Nephron progenitor cell (in vitro differentiated cells): ENCODE data around the gene NBEAL1.

ENCODE experiments used
- DNase-seq: peaks from one replicate; pipeline ENCODE4 v3.0.0; 2021
- H3K27ac Mint-ChIP-seq: 2 replicates; pipeline ENCODE4 v1.8.0; 2021; ENCODE audit warnings: mild to moderate bottlenecking, moderate library complexity, mixed read lengths
- H3K27me3 Mint-ChIP-seq: 2 replicates; pipeline ENCODE4 v1.8.0; 2021; ENCODE audit warnings: mild to moderate bottlenecking, low read depth, mixed read lengths; ENCODE audit not compliant: poor library complexity
- H3K36me3 Mint-ChIP-seq: 2 replicates; pipeline ENCODE4 v1.8.0; 2021; ENCODE audit warnings: low read depth, mixed read lengths
- H3K4me1 Mint-ChIP-seq: 2 replicates; pipeline ENCODE4 v1.8.0; 2021; ENCODE audit warnings: mixed read lengths
- H3K4me3 Mint-ChIP-seq: 2 replicates; pipeline ENCODE4 v1.8.0; 2021; ENCODE audit warnings: mild to moderate bottlenecking, moderate library complexity, mixed read lengths
- H3K9me3 Mint-ChIP-seq: 2 replicates; pipeline ENCODE4 v1.8.0; 2021; ENCODE audit warnings: mild to moderate bottlenecking, moderate library complexity, mixed read lengths
- TF ChIP-seq, protein P1 (sequence below): fragments of 200-600 bp; sonication (generic); IDR thresholded peaks from 2 replicates; pipeline ENCODE4 v1.5.0; 2021; ENCODE audit warnings: antibody characterized with exemption

The NBEAL1 gene

DNA sequence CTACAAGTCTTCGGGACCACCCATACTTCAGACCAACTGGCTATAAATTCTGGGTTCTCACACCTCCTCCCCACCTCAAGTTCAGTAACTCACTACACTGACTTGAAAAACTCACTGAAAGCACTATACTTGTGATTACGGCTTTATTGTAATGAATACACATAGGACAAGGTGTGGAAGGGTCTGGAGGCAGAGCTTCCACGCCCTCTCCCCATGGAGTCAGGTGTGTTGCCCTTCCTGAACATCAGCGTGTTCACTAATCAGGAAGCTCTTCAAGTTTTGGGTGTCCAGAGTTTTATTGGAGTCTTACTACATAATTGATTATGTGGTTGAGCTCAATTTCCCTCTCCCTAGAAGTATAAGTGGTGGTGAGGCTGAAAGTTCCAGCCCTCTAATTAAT, 27.5 kb downstream of the NBEAL1 start:
- TF ChIP-seq, protein P1, sequence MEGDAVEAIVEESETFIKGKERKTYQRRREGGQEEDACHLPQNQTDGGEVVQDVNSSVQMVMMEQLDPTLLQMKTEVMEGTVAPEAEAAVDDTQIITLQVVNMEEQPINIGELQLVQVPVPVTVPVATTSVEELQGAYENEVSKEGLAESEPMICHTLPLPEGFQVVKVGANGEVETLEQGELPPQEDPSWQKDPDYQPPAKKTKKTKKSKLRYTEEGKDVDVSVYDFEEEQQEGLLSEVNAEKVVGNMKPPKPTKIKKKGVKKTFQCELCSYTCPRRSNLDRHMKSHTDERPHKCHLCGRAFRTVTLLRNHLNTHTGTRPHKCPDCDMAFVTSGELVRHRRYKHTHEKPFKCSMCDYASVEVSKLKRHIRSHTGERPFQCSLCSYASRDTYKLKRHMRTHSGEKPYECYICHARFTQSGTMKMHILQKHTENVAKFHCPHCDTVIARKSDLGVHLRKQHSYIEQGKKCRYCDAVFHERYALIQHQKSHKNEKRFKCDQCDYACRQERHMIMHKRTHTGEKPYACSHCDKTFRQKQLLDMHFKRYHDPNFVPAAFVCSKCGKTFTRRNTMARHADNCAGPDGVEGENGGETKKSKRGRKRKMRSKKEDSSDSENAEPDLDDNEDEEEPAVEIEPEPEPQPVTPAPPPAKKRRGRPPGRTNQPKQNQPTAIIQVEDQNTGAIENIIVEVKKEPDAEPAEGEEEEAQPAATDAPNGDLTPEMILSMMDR: no peak
- Mint-ChIP-seq H3K27ac (no peak overlapping the region), H3K4me3 (no peak overlapping the region), H3K36me3 (peaks cover 29% of the 10 kb centered on the region), H3K27me3 (peaks cover 2% of the 10 kb centered on the region), H3K4me1 (no peaks in the 10 kb centered on the region), H3K9me3 (no peaks in the 10 kb centered on the region)
- DNase-seq: no peak

- Mint-ChIP-seq H3K27ac (no peak overlapping the region), H3K4me3 (no peak overlapping the region), H3K9me3 (no peaks in the 10 kb centered on the region), H3K27me3 (peaks cover 2% of the 10 kb centered on the region), H3K4me1 (no peaks in the 10 kb centered on the region), H3K36me3 (peaks cover 32% of the 10 kb centered on the region)
- TF ChIP-seq, protein P1: no peak
- DNase-seq: no peak
Observed at GRCh38 chr2:203043226-203043625, 28.6 kb downstream of the NBEAL1 start.

GRCh38 chr2:203045867-203046266, 31.2 kb downstream of the NBEAL1 start:
- peaks cover 2% of the 10 kb centered on the region for H3K27me3 Mint-ChIP-seq
- TF ChIP-seq, protein P1: no peak
- H3K27ac Mint-ChIP-seq: no peak overlapping the region
- no peak for DNase-seq
- H3K9me3 Mint-ChIP-seq: no peaks in the 10 kb centered on the region
- no peaks in the 10 kb centered on the region for H3K4me1 Mint-ChIP-seq
- H3K4me3 Mint-ChIP-seq: no peak overlapping the region
- H3K36me3 Mint-ChIP-seq: peaks cover 37% of the 10 kb centered on the region

DNA sequence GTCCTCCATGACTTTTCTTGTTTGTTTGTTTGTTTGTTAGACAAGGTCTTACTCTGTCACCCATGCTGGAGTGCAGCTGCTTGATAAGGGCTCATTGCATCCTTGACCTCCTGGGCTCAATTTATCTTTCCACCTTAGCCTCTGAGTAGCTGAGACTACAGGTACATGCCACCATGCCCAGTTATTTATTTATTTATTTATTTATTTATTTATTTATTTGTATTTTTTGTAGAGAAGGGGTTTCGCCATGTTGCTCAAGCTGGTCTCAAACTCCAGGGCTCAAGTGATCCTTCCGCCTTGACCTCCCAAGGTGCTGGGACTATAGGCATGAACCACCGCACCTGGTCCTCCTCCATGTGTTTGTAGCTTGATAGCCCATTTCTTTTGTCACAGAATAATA, 37.9 kb downstream of the NBEAL1 start:
- no peak for DNase-seq
- no peaks in the 10 kb centered on the region for H3K9me3 Mint-ChIP-seq
- H3K4me1 Mint-ChIP-seq: no peaks in the 10 kb centered on the region
- peaks cover 11% of the 10 kb centered on the region for H3K36me3 Mint-ChIP-seq
- no peaks in the 10 kb centered on the region for H3K27me3 Mint-ChIP-seq
- H3K27ac Mint-ChIP-seq: no peak overlapping the region
- no peak overlapping the region for H3K4me3 Mint-ChIP-seq
- TF ChIP-seq, protein P1: no peak

DNA sequence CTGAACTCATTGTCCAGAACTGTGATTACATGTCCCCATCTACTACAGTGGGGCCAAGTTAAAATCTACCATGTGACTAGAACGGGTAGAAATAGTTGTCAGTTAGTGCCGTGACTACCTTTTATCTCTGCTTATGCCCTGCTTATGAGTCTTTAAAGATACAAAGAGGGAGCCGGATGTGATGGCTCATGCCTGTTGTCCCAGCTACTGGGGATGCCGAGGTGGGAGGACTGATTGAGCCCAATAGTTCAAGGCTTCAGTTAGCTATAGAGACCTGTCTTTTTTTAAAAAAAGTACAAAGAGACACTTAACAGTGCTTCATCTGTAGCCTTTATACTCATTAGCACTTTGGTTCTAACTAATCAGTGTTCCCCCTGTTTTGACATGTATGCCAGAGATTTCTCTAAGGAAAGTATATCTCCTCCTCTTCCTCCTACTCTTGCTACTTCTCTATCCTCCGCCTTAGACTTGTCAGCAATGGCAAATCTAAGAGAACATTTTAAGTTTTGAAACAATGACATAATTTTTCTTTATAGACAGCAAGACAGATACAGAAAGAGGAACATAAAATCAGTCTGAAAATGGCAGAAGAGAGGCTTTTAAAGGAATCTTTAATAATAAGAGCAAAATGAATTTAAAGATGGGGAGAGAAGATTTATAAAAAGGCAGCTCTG, 45.0 kb downstream of the NBEAL1 start:
- no peak for DNase-seq
- H3K27ac Mint-ChIP-seq: no peak overlapping the region
- H3K4me1 Mint-ChIP-seq: no peaks in the 10 kb centered on the region

DNA sequence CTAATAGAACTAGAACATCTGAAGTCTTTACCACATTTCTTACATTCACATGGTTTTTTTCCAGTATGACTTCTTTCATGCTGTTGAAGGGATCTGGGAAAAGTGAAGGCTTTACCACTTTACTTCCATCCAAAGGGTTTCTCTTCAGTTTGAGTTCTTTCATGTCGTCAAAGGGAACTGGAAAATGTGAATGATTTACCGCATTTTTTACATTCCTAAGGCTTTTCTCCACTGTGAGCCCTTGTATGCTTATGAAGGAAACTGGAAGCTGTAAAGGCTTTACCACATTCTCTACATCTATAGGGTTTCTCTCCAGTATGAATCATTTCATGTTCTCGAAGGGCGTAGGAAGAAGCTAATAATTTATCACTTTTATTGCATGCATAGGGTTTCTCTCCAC, 46.7 kb downstream of the NBEAL1 start:
- H3K9me3 Mint-ChIP-seq: peaks cover 14% of the 10 kb centered on the region
- H3K4me3 Mint-ChIP-seq: no peak overlapping the region
- peaks cover 50% of the 10 kb centered on the region for H3K36me3 Mint-ChIP-seq
- H3K27ac Mint-ChIP-seq: no peak overlapping the region
- no peaks in the 10 kb centered on the region for H3K27me3 Mint-ChIP-seq
- TF ChIP-seq, protein P1: no peak
- no peak for DNase-seq
- no peaks in the 10 kb centered on the region for H3K4me1 Mint-ChIP-seq

More for the DNA sequence above, 45.0 kb downstream of the NBEAL1 start:
- H3K36me3 Mint-ChIP-seq: peaks cover 36% of the 10 kb centered on the region
- H3K4me3 Mint-ChIP-seq: no peak overlapping the region
- peaks cover 3% of the 10 kb centered on the region for H3K9me3 Mint-ChIP-seq
- TF ChIP-seq, protein P1: no peak
- H3K27me3 Mint-ChIP-seq: no peaks in the 10 kb centered on the region
